HCT116 (cell line): ENCODE data around the gene PPP1R16B. TPM values are rescaled to one million over a fixed set of nuclear protein-coding genes. Genes with fewer than 3 reads are reported as not detected.

ENCODE experiments used
- ATAC-seq: fragments of 200-7000 bp; cut with Tn5 transposase; 2 replicates; pipeline ENCODE4 v1.9.1; 2020; ENCODE audit warnings: mild to moderate bottlenecking, moderate library complexity
- BruUV-seq: library from RNA; stranded (reverse); fragments of 400-500 nt; replicated peaks from 2 replicates; lab custom pipeline; 2021; lab: Mats Ljungman, UMichigan
- CTCF ChIA-PET: fragments of 300-600 bp; sonication (Branson Sonifier 250); formaldehyde crosslinking; loops from one replicate; lab custom pipeline; 2021; ENCODE audit warnings: antibody characterized with exemption; lab: Charles Lee
- POLR2A ChIA-PET: fragments of 300-600, 350-600 bp; sonication (Branson Sonifier 250); formaldehyde crosslinking; loops from one replicate; lab custom pipeline; 2021; ENCODE audit warnings: antibody characterized with exemption; lab: Charles Lee
- RAD21 ChIA-PET, 2 experiments: fragments of 300-600 bp; sonication (Branson Sonifier 250); formaldehyde crosslinking; loops; one replicate each; lab custom pipeline; 2023; ENCODE audit warnings: low total read pairs in 2 of 2; ENCODE audit not compliant: uncharacterized antibody in 2 of 2, unreplicated experiment in 2 of 2, low non-redundant PET in 1 of 2; lab: Charles Lee
- DNase-seq: peaks from one replicate; pipeline ENCODE4 v3.0.0-alpha.2; 2010; ENCODE audit warnings: low read depth, low spot score
- H2AFZ ChIP-seq: fragments of 200-600 bp; shearing (Covaris generic), sonication (generic); 2 replicates; pipeline ENCODE4 v1.6.1; 2017; ENCODE audit warnings: low read depth, mixed run types, mixed read lengths, antibody characterized with exemption, low read length; ENCODE audit not compliant: poor library complexity, severe bottlenecking
- H3K27ac ChIP-seq: 2 replicates; pipeline ENCODE4 v1.5.1; 2012; ENCODE audit warnings: low read depth, low read length
- H3K27me3 ChIP-seq: fragments of 200-600 bp; sonication (generic); 2 replicates; pipeline ENCODE4 v1.6.1; 2016; ENCODE audit warnings: mixed run types, low read length, mixed read lengths; ENCODE audit not compliant: insufficient read depth
- H3K36me3 ChIP-seq, 2 experiments: fragments of 200-500 bp in 1 of 2; fragments of 200-600 bp in 1 of 2; sonication (Bioruptor generic) in 1 of 2; sonication (generic) in 1 of 2; 2 replicates each; pipeline versions ENCODE4 v1.5.1 to v1.6.1; 2014 to 2016; ENCODE audit warnings: low read length in 2 of 2, inconsistent platforms in 1 of 2, mixed read lengths in 1 of 2, mixed run types in 1 of 2; ENCODE audit not compliant: insufficient read depth in 2 of 2, control insufficient read depth in 1 of 2
- H3K4me1 ChIP-seq, 2 experiments: fragments of 200-600 bp in 1 of 2; sonication (generic) in 1 of 2; 2 replicates each; pipeline versions ENCODE4 v1.5.1 to v1.6.1; 2012 to 2017; ENCODE audit warnings: low read length in 2 of 2, inconsistent platforms in 1 of 2, mild to moderate bottlenecking in 1 of 2, mixed read lengths in 1 of 2, mixed run types in 1 of 2, moderate library complexity in 1 of 2; ENCODE audit not compliant: insufficient read depth in 2 of 2, control insufficient read depth in 1 of 2
- H3K4me2 ChIP-seq: fragments of 200-600 bp; sonication (generic); 2 replicates; pipeline ENCODE4 v1.6.1; 2017; ENCODE audit warnings: mixed run types, low read length, mixed read lengths
- H3K4me3 ChIP-seq, 2 experiments: fragments of 200-600 bp in 1 of 2; sonication (generic) in 1 of 2; replicated peaks in 1 of 2; 2 replicates each; pipeline ENCODE4 v1.5.1; 2011 to 2016; ENCODE audit warnings: low read length in 2 of 2, control low read depth in 1 of 2, low read depth in 1 of 2, mild to moderate bottlenecking in 1 of 2, mixed read lengths in 1 of 2, mixed run types in 1 of 2
- H3K79me2 ChIP-seq: fragments of 200-600 bp; sonication (generic); 2 replicates; pipeline ENCODE4 v1.6.1; 2017; ENCODE audit warnings: mild to moderate bottlenecking, mixed run types, low read length, moderate library complexity, mixed read lengths; ENCODE audit not compliant: insufficient read depth
- H3K9ac ChIP-seq: fragments of 200-600 bp; sonication (generic); 2 replicates; pipeline ENCODE4 v1.6.1; 2016; ENCODE audit warnings: low read length, mixed read lengths
- H3K9me2 ChIP-seq: fragments of 200-600 bp; sonication (generic), shearing (Covaris generic); 2 replicates; pipeline ENCODE4 v1.6.1; 2017; ENCODE audit warnings: mixed run types, mild to moderate bottlenecking, moderate library complexity; ENCODE audit not compliant: insufficient read depth
- H3K9me3 ChIP-seq, 2 experiments: fragments of 200-500 bp in 1 of 2; fragments of 200-600 bp in 1 of 2; sonication (Bioruptor generic) in 1 of 2; sonication (generic) in 1 of 2; 2 replicates each; pipeline ENCODE4 v1.6.1; 2014 to 2017; ENCODE audit warnings: low read length in 2 of 2, mixed read lengths in 2 of 2, inconsistent platforms in 1 of 2, low read depth in 1 of 2, mild to moderate bottlenecking in 1 of 2, mixed run types in 1 of 2, moderate library complexity in 1 of 2; ENCODE audit not compliant: control insufficient read depth in 1 of 2, insufficient read depth in 1 of 2
- H4K20me1 ChIP-seq: fragments of 200-600 bp; sonication (generic), shearing (Covaris generic); 2 replicates; pipeline ENCODE4 v1.6.1; 2017; ENCODE audit warnings: mixed run types, mild to moderate bottlenecking, moderate library complexity; ENCODE audit not compliant: insufficient read depth
- CBX3 ChIP-seq: IDR thresholded peaks from 2 replicates; pipeline ENCODE4 v1.6.1; 2012; ENCODE audit warnings: low read depth
- CEBPB ChIP-seq: IDR thresholded peaks from 2 replicates; pipeline ENCODE4 v1.6.1; 2012; ENCODE audit warnings: low read depth
- CTCF ChIP-seq, 3 experiments: fragments of 200-600 bp in 1 of 3; sonication (generic) in 1 of 3; IDR thresholded peaks in 2 of 3; conservative IDR thresholded peaks in 1 of 3; 2 replicates each; pipeline ENCODE4 v1.5.1; 2012 to 2017; ENCODE audit warnings: low read depth in 2 of 3, low read length in 2 of 3, antibody characterized with exemption in 1 of 3, borderline replicate concordance in 1 of 3, control low read depth in 1 of 3, mild to moderate bottlenecking in 1 of 3, mixed read lengths in 1 of 3, mixed run types in 1 of 3, moderate library complexity in 1 of 3; ENCODE audit not compliant: insufficient read depth in 1 of 3
- EGR1 ChIP-seq: IDR thresholded peaks from 2 replicates; pipeline ENCODE4 v1.6.1; 2012; ENCODE audit warnings: low read depth
- ELF1 ChIP-seq: IDR thresholded peaks from 2 replicates; pipeline ENCODE4 v1.6.1; 2012; ENCODE audit warnings: low read depth, borderline replicate concordance
- EZH2 ChIP-seq: fragments of 200-600 bp; sonication (generic); IDR thresholded peaks from 2 replicates; pipeline ENCODE4 v1.6.1; 2017; ENCODE audit warnings: antibody characterized with exemption, mixed run types
- EZH2phosphoT487 ChIP-seq: fragments of 200-600 bp; IDR thresholded peaks from 2 replicates; pipeline ENCODE4 v1.6.1; 2018; ENCODE audit warnings: antibody characterized with exemption, borderline replicate concordance
- FOSL1 ChIP-seq: IDR thresholded peaks from 2 replicates; pipeline ENCODE4 v1.6.1; 2012; ENCODE audit warnings: low read depth
- MAX ChIP-seq: IDR thresholded peaks from 2 replicates; pipeline ENCODE4 v1.6.1; 2012
- POLR2A ChIP-seq: IDR thresholded peaks from 2 replicates; pipeline ENCODE4 v1.7.0; 2011; ENCODE audit warnings: borderline replicate concordance; ENCODE audit not compliant: insufficient read depth, insufficient read length; ENCODE audit errors: extremely low read depth
- POLR2AphosphoS5 ChIP-seq: IDR thresholded peaks from 2 replicates; pipeline ENCODE4 v1.6.1; 2011; ENCODE audit warnings: mild to moderate bottlenecking, low read depth, low read length, moderate library complexity
- RAD21 ChIP-seq: IDR thresholded peaks from 2 replicates; pipeline ENCODE4 v1.6.1; 2012; ENCODE audit warnings: low read depth, mild to moderate bottlenecking
- SIN3A ChIP-seq: IDR thresholded peaks from 2 replicates; pipeline ENCODE4 v1.6.1; 2012; ENCODE audit warnings: low read depth
- SP1 ChIP-seq: IDR thresholded peaks from 2 replicates; pipeline ENCODE4 v1.6.1; 2012; ENCODE audit warnings: low read depth
- SRF ChIP-seq: IDR thresholded peaks from 2 replicates; pipeline ENCODE4 v1.6.1; 2012; ENCODE audit warnings: low read depth
- ZFX ChIP-seq: fragments of 450-650 bp; IDR thresholded peaks from 2 replicates; pipeline ENCODE4 v1.6.1; 2017
- ZNF274 ChIP-seq: fragments of 200-500 bp; sonication (Bioruptor generic); IDR thresholded peaks from 2 replicates; pipeline ENCODE4 v1.6.1; 2014; ENCODE audit warnings: mild to moderate bottlenecking, low read depth, low read length, inconsistent platforms
- intact Hi-C: fragments of 100-400 bp; cut with micrococcal nuclease; formaldehyde crosslinking; loops from 2 replicates; pipeline ENCODE4 v1.10.0; 2022
- total RNA-seq: library from RNA; stranded (reverse); gene quantifications from one replicate; pipeline ENCODE4 v1.2.1, GENCODE V29; 2021; ENCODE audit not compliant: unreplicated experiment
- TF ChIP-seq, protein P1 (sequence below): IDR thresholded peaks from 2 replicates; pipeline ENCODE4 v1.6.1; 2011; ENCODE audit warnings: mild to moderate bottlenecking, low read length, moderate library complexity; ENCODE audit not compliant: insufficient replicate concordance; ENCODE audit errors: extremely low read depth
- TF ChIP-seq, protein P2 (sequence below): IDR thresholded peaks from 2 replicates; pipeline ENCODE4 v1.6.1; 2012; ENCODE audit warnings: low read depth
- TF ChIP-seq, protein P3 (sequence below): IDR thresholded peaks from 2 replicates; pipeline ENCODE4 v1.6.1; 2012

Gene PPP1R16B
- total RNA-seq, 1 experiment from 2014 or later, result 0.52 TPM

GRCh38 chr20:38787870-38788269, 17.6 kb upstream of the PPP1R16B start:
- ChIA-PET RAD21 (no interaction called here), POLR2A (interaction anchor here (3.6 kb wide), 1 partner anchor 9 kb away, joined by 14 read pairs; no protein-coding TSS in a partner anchor), CTCF (interaction anchor here (0.9 kb wide), 1 partner anchor 23 kb away, joined by 3 read pairs; no protein-coding TSS in a partner anchor)
- TF ChIP-seq EZH2phosphoT487 (no peak), ZFX (no peak), POLR2AphosphoS5 (no peak), EZH2 (no peak), ZNF274 (no peak), CBX3 (no peak), CEBPB (no peak), SRF (no peak), RAD21 (no peak), FOSL1 (no peak), EGR1 (no peak), ELF1 (no peak), CTCF (IDR thresholded peaks at IDR 0.05 in 2 of 3, conservative IDR thresholded peaks at IDR 0.05 in 1 of 3; ENCODE audit: borderline replicate concordance in 1 of 3, insufficient read depth in 1 of 3, low read depth in 2 of 3, low read length in 2 of 3) (no peak), POLR2A (no peak), MAX (no peak), SP1 (no peak), SIN3A (no peak)
- TF ChIP-seq, protein P1, sequence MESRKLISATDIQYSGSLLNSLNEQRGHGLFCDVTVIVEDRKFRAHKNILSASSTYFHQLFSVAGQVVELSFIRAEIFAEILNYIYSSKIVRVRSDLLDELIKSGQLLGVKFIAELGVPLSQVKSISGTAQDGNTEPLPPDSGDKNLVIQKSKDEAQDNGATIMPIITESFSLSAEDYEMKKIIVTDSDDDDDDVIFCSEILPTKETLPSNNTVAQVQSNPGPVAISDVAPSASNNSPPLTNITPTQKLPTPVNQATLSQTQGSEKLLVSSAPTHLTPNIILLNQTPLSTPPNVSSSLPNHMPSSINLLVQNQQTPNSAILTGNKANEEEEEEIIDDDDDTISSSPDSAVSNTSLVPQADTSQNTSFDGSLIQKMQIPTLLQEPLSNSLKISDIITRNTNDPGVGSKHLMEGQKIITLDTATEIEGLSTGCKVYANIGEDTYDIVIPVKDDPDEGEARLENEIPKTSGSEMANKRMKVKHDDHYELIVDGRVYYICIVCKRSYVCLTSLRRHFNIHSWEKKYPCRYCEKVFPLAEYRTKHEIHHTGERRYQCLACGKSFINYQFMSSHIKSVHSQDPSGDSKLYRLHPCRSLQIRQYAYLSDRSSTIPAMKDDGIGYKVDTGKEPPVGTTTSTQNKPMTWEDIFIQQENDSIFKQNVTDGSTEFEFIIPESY, result no peak
- TF ChIP-seq, protein P2, sequence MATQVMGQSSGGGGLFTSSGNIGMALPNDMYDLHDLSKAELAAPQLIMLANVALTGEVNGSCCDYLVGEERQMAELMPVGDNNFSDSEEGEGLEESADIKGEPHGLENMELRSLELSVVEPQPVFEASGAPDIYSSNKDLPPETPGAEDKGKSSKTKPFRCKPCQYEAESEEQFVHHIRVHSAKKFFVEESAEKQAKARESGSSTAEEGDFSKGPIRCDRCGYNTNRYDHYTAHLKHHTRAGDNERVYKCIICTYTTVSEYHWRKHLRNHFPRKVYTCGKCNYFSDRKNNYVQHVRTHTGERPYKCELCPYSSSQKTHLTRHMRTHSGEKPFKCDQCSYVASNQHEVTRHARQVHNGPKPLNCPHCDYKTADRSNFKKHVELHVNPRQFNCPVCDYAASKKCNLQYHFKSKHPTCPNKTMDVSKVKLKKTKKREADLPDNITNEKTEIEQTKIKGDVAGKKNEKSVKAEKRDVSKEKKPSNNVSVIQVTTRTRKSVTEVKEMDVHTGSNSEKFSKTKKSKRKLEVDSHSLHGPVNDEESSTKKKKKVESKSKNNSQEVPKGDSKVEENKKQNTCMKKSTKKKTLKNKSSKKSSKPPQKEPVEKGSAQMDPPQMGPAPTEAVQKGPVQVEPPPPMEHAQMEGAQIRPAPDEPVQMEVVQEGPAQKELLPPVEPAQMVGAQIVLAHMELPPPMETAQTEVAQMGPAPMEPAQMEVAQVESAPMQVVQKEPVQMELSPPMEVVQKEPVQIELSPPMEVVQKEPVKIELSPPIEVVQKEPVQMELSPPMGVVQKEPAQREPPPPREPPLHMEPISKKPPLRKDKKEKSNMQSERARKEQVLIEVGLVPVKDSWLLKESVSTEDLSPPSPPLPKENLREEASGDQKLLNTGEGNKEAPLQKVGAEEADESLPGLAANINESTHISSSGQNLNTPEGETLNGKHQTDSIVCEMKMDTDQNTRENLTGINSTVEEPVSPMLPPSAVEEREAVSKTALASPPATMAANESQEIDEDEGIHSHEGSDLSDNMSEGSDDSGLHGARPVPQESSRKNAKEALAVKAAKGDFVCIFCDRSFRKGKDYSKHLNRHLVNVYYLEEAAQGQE, result no peak
- TF ChIP-seq, protein P3, sequence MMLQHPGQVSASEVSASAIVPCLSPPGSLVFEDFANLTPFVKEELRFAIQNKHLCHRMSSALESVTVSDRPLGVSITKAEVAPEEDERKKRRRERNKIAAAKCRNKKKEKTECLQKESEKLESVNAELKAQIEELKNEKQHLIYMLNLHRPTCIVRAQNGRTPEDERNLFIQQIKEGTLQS, result no peak
- Histone ChIP-seq H3K9me3 (no peaks in the 10 kb centered on the region), H3K9me2 (no peaks in the 10 kb centered on the region), H3K4me3 (no peak overlapping the region), H2AFZ (no peak overlapping the region), H3K27ac (no peak overlapping the region), H3K9ac (no peak overlapping the region), H3K79me2 (no peaks in the 10 kb centered on the region), H3K4me2 (no peak overlapping the region), H3K36me3 (no peaks in the 10 kb centered on the region), H3K4me1 (peaks cover 34 to 53% of the 10 kb centered on the region in 2 experiments), H4K20me1 (no peaks in the 10 kb centered on the region), H3K27me3 (no peaks in the 10 kb centered on the region)
- intact Hi-C loops, result no loop called here
- no TSS peak for BruUV-seq
- DNase-seq (no peak), ATAC-seq (no peak)
